Natural killer cell (primary cell): ENCODE data around the gene MYADML2. TPM values are rescaled to one million over a fixed set of nuclear protein-coding genes. Genes with fewer than 3 reads are reported as not detected.
A peak's percentile ranks its signal among the peaks of the same experiment; 100 is the strongest.

ENCODE experiments used
- ATAC-seq, 3 donors: fragments of 150-1000 bp in 2 of 3; fragments of 200-7000 bp in 1 of 3; cut with Tn5 transposase; 1 replicate in 1 of 3; 2 replicates in 2 of 3; pipeline ENCODE4 v1.10.0; 2021; ENCODE audit warnings: mild to moderate bottlenecking in 2 of 3, moderate library complexity in 2 of 3
- DNase-seq, 2 donors: peaks; one replicate each; pipeline versions ENCODE4 v3.0.0 to v3.0.0-alpha.2; 2013 to 2021; ENCODE audit warnings: mixed read lengths in 1 of 2
- H3K27ac ChIP-seq: one replicate; pipeline ENCODE4 v1.5.1; 2013; ENCODE audit warnings: mild to moderate bottlenecking, low read length
- H3K27me3 ChIP-seq: one replicate; pipeline ENCODE4 v1.6.1; 2013; ENCODE audit warnings: low read length; ENCODE audit not compliant: control insufficient read depth, insufficient read depth
- H3K36me3 ChIP-seq: one replicate; pipeline ENCODE4 v1.6.1; 2013; ENCODE audit warnings: low read length; ENCODE audit not compliant: control insufficient read depth, insufficient read depth
- H3K4me1 ChIP-seq: one replicate; pipeline ENCODE4 v1.6.1; 2013; ENCODE audit warnings: low read length; ENCODE audit not compliant: control insufficient read depth, insufficient read depth
- H3K4me3 ChIP-seq: one replicate; pipeline ENCODE4 v1.5.1; 2013; ENCODE audit warnings: low read length
- H3K9me3 ChIP-seq: one replicate; pipeline ENCODE4 v1.6.1; 2013; ENCODE audit warnings: low read length; ENCODE audit not compliant: control insufficient read depth, insufficient read depth
- H3K27ac Mint-ChIP-seq, 2 donors: one replicate each; pipeline ENCODE4 v1.8.0; 2022; ENCODE audit warnings: mild to moderate bottlenecking in 2 of 2, mixed read lengths in 2 of 2, moderate library complexity in 1 of 2
- H3K27me3 Mint-ChIP-seq, 2 donors: one replicate each; pipeline ENCODE4 v1.8.0; 2022; ENCODE audit warnings: low read depth in 2 of 2, mixed read lengths in 2 of 2
- H3K36me3 Mint-ChIP-seq: one replicate; pipeline ENCODE4 v1.8.0; 2022; ENCODE audit warnings: mixed read lengths
- H3K4me1 Mint-ChIP-seq, 2 donors: one replicate each; pipeline ENCODE4 v1.8.0; 2022; ENCODE audit warnings: mixed read lengths in 2 of 2
- H3K4me3 Mint-ChIP-seq: one replicate; pipeline ENCODE4 v1.8.0; 2022; ENCODE audit warnings: mild to moderate bottlenecking, moderate library complexity, mixed read lengths
- H3K9me3 Mint-ChIP-seq, 2 donors: one replicate each; pipeline ENCODE4 v1.8.0; 2022; ENCODE audit warnings: mixed read lengths in 2 of 2
- WGBS: methylation state at CpG from one replicate; pipeline ENCODE4 v1.1.7; 2013; ENCODE audit warnings: missing lambda C conversion rate; ENCODE audit not compliant: insufficient coverage; 5-methylcytosine and 5-hydroxymethylcytosine counted together
- intact Hi-C: fragments of 100-400 bp; cut with micrococcal nuclease; formaldehyde crosslinking; loops from one replicate; pipeline ENCODE4 v1.14.2; 2022
- total RNA-seq, 4 donors: library from RNA; stranded (reverse); fragments of 120-200 nt in 1 of 4; gene quantifications; one replicate each; pipeline versions ENCODE4 v1.2.3 to v1.2.4, GENCODE V29; 2013 to 2022
- TF ChIP-seq, protein P1 (sequence below): fragments of 200-600 bp; IDR thresholded peaks from one replicate; pipeline ENCODE4 v1.8.0; 2022; ENCODE audit warnings: antibody characterized with exemption

MYADML2 gene
- total RNA-seq, 3 donors from 2014 or later (not counting 1 experiment from before 2014, with no cell fraction given): not detected

DNA sequence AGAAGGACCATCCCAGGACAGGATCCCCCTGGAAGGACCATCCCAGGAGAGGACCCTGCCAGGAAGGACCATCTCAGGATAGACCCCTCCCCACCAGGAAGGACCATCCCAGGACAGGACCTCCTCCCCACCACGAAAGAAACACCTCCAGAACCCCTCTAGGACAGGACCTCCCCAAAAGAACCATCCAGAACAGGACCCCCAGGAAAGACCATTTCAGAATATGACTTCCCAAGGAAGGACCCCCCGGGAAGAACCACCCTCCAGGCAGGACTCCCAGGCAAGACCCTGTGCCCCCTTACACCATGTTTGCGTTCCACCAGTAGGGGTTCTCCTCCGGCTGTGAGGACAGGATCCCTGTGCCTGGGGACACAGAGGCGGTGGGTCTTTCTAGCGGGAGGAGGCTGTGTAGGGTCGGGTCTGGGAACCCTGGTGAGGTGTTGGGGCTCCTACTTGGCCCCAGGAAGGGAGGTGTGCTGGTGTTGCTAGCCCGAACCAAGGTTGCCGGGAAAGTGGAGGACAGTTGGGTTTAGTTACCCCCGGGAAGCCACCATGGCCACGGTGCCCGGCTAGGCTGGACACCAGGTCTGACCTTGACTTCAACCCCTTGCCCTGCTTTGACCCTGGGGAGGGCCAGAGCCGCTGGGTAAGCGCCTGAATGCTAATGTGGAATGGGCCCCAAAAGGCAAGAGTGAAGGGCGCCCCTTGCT, 11.8 kb upstream of the MYADML2 start:
- 69% methylated on average over 15 of the region's 15 CpGs for WGBS
- H3K9me3 Mint-ChIP-seq: no peaks in the 10 kb centered on the region
- Histone ChIP-seq H3K27ac (no peak overlapping the region), H3K36me3 (no peaks in the 10 kb centered on the region), H3K4me1 (peaks cover 24% of the 10 kb centered on the region), H3K27me3 (peaks cover 22% of the 10 kb centered on the region), H3K4me3 (no peak overlapping the region), H3K9me3 (no peaks in the 10 kb centered on the region)
- no peaks in the 10 kb centered on the region for H3K4me1 Mint-ChIP-seq
- H3K27me3 Mint-ChIP-seq: peaks cover 12 to 20% of the 10 kb centered on the region in 2 donors
- ATAC-seq (no peak), DNase-seq (no peak)
- H3K36me3 Mint-ChIP-seq: no peaks in the 10 kb centered on the region
- H3K4me3 Mint-ChIP-seq: peak overlapping the region; percentile 68
- intact Hi-C loops: loop anchor here (1.0 kb wide), 1 partner anchor 196 kb away; no protein-coding TSS in a partner anchor
- H3K27ac Mint-ChIP-seq: no peak overlapping the region
- TF ChIP-seq, protein P1, sequence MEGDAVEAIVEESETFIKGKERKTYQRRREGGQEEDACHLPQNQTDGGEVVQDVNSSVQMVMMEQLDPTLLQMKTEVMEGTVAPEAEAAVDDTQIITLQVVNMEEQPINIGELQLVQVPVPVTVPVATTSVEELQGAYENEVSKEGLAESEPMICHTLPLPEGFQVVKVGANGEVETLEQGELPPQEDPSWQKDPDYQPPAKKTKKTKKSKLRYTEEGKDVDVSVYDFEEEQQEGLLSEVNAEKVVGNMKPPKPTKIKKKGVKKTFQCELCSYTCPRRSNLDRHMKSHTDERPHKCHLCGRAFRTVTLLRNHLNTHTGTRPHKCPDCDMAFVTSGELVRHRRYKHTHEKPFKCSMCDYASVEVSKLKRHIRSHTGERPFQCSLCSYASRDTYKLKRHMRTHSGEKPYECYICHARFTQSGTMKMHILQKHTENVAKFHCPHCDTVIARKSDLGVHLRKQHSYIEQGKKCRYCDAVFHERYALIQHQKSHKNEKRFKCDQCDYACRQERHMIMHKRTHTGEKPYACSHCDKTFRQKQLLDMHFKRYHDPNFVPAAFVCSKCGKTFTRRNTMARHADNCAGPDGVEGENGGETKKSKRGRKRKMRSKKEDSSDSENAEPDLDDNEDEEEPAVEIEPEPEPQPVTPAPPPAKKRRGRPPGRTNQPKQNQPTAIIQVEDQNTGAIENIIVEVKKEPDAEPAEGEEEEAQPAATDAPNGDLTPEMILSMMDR: no peak

DNA sequence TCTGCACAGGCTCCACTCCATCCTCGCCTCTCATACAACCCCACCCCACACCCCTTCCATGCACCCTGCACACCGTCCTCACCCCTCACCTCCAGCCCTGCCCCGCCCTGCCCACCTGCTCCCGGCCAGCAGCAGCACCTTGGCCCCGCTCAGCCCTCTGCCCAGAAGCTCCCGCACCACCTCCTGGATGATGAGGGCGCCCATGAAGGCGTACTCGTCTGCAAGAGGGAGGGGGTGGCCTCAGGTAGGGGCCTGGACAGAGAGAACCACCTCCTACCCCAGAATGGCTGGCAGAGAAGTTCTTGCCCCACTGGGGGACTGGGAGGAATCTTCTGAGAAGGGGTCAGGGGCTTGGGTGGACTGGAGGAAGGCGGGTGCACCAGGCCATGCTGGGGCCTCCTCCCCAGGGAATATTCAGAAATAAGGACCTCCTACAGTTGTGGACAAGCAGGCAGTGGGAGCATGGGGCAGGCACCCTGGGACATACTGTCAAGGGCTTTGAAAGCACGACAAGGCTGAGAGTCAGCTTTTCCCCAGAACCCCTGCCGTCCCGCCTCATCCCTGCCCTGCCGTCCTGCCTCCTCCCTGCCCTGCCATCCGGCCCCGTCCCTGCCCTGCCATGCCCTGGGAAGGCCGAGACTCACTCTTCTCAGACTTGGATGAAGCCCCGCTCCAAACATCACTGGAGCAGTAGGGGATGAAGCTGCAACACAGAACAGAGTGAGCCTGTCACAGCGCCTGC, 10.8 kb upstream of the MYADML2 start:
- H3K27me3 Mint-ChIP-seq: peaks cover 10 to 12% of the 10 kb centered on the region in 2 donors
- H3K9me3 Mint-ChIP-seq: no peaks in the 10 kb centered on the region
- Histone ChIP-seq H3K4me1 (peaks cover 15% of the 10 kb centered on the region), H3K27me3 (peaks cover 20% of the 10 kb centered on the region), H3K36me3 (no peaks in the 10 kb centered on the region), H3K4me3 (no peak overlapping the region), H3K27ac (no peak overlapping the region), H3K9me3 (no peaks in the 10 kb centered on the region)
- intact Hi-C loops: no loop called here
- TF ChIP-seq, protein P1: no peak
- no peaks in the 10 kb centered on the region for H3K36me3 Mint-ChIP-seq
- no peaks in the 10 kb centered on the region for H3K4me1 Mint-ChIP-seq
- H3K4me3 Mint-ChIP-seq: peak overlapping the region; percentile 68
- 90% methylated on average over 16 of the region's 19 CpGs for WGBS
- no peak overlapping the region for H3K27ac Mint-ChIP-seq
- DNase-seq (no peak), ATAC-seq (no peak)

DNA sequence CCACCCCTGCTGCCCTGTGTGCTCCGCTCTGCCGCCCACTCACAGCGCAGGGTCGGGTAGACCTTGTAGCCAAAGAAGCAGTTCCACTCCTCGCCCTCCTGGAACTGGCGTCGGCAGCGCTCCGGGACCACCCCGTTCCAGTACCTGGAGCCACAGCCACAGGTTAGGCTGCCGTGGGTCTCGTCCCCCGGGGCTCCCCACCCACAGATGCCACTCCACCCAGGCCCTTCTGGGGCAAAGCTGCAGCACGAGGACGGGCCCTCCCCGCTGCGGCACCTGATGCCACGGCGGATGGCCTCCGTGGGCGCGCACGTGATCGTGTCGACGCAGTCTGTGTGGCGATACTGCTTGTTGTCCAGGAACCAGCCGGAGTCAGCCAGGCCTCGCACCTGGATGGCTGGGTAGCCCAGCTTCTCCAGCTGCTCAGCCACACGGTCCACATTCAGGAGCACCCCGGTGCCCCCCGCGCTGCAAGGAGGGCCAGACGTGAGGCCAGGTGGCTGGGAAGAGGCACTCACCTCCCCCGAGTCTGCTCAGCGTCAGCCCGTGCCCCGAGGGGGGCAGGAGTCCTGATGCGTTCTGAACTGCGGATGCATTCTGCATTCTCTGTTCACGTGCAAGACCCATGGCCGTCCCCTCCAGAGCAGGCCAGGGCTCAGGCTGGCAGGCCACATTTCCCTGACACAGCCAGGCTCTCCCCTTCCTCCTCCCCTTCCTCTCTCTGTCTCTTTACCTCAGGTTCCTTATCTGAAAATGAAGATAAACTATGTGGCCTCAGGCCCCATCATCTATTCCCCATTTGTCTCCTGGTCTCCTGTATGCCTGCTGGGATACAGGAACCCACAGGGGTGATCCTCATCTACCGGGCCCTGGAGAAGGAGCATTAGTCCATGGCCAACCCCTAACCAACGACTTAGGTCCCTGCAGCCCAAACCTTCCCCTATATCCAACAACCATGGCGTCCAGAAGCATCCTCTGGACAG, 9.9 kb upstream of the MYADML2 start:
- H3K9me3 ChIP-seq: no peaks in the 10 kb centered on the region
- no peak for ATAC-seq
- peaks cover 6 to 10% of the 10 kb centered on the region in 2 donors for H3K27me3 Mint-ChIP-seq
- DNase-seq: no peak
- TF ChIP-seq, protein P1: no peak
- intact Hi-C loops: no loop called here
- no peaks in the 10 kb centered on the region for H3K36me3 Mint-ChIP-seq
- H3K4me1 Mint-ChIP-seq: no peaks in the 10 kb centered on the region
- H3K4me3 Mint-ChIP-seq: no peak overlapping the region
- no peak overlapping the region for H3K27ac ChIP-seq
- no peak overlapping the region for H3K27ac Mint-ChIP-seq
- peaks cover 10% of the 10 kb centered on the region for H3K27me3 ChIP-seq
- H3K4me3 ChIP-seq: no peak overlapping the region
- H3K4me1 ChIP-seq: peaks cover 15% of the 10 kb centered on the region
- H3K36me3 ChIP-seq: no peaks in the 10 kb centered on the region
- WGBS: 89% methylated on average over 45 of the region's 45 CpGs
- no peaks in the 10 kb centered on the region for H3K9me3 Mint-ChIP-seq
